Embryonic facial prominence (tissue), 1 donor: ENCODE measurements around the gene ELOVL3.

Experiments used
- DNase-seq: peaks from one replicate; pipeline ENCODE4 v3.0.0-alpha.2; 2016; ENCODE audit errors: extremely low spot score

The ELOVL3 gene

DNA sequence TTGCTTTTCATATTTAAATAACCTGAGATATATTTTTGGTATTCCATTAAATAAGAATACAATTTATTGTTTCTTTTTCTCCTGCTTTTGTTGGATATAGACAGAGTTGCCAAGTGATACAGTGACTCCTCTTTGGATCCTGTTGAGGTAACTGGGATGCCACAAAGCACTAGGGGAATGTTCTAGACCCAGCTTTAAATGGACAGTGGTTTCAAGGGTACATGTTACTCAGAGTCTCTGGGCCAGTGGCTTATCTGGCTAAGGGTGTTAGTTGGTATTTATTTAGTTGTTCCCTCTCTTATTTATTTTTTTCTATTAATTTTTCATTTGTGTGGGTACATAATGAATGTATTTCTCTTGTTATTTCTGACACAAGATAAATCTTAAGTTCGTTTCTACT lies 28.3 kb downstream of the ELOVL3 start:
- no peak for DNase-seq

DNA sequence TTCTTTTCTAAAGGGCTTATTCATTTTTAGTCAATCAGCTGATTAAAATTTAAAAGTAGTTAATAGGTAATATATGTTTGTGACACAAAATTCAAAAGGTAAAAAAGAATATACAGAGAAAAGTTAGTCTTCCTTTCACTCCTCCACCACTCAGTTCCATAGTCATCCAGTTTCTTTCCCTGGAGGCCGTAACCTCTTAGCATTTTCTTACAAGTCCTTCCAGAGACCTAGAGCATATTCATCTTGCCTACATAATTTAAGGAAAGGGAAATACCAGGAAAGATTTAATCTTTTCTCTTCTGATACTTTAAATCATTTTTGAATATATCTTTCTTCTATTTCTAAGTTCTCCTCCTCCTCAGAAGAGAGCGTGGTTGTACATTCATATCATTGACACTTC lies 29.3 kb downstream of the ELOVL3 start:
- no peak for DNase-seq

DNA sequence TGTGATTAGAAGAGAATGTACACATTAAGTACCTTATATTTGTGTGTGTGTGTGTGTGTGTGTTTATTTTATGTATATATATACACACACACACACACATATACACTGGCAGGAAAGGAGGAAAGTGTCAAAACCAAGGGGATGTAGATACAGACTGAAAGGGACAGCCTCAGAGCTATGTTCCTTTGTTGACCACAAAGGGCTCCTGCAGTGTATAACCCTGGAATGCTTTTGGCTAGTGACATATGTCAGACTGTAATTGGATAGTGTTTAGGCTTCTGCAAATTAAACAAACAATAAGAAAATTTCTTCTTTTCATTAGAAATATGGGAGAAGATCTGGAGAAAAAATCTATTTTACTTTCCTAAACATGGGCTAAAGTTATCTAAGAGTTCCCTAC lies 35.1 kb downstream of the ELOVL3 start:
- DNase-seq = no peak

DNA sequence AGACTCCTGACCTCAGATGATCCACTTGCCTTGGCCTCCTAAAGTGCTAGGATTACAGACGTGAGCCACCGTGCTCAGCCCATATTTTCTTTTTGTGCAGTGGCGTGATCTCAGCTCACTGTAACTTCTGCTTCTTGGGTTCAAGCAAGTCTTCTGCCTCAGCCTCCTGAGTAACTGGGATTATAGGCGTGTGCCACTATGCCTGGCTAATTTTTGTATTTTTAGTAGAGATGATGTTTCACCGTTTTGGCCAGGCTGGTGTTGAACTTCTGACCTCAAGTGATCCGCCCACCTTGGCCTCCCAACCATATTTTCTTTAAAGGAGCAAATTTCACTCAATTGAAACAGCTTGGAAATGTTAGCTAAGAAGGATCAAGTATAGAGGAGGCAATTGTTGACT lies 35.7 kb downstream of the ELOVL3 start:
- no peak for DNase-seq

DNA sequence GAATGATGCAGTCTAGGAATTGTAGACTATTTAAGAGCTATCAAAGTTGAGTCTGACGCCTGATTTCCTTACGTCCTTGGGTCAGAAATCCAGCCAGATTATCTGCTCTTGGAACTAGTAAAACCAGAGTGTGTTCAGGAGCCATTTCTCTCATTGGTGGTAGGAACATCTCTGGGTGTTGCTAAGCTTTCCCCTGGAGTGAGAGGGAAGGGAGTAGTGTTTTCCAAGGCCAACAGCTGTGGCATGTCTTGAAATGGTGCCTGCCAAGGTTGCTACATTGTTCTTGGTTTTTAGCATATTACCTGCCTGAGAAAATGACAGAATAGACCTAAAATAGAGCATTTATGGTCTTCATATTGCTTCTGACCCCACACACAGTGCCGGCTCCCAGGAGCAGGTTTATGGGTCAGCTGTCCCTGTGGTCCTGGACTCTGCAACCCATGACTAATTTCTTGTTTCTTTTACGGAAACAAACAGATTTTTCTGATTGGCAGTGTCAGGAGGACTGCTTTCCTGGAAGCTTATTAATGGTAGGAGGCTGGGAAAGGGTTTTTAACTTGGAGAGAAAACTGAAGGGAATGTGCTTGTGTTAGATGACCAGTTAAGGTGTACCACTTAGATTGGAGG lies 36.8 kb downstream of the ELOVL3 start:
- DNase-seq = no peak

DNA sequence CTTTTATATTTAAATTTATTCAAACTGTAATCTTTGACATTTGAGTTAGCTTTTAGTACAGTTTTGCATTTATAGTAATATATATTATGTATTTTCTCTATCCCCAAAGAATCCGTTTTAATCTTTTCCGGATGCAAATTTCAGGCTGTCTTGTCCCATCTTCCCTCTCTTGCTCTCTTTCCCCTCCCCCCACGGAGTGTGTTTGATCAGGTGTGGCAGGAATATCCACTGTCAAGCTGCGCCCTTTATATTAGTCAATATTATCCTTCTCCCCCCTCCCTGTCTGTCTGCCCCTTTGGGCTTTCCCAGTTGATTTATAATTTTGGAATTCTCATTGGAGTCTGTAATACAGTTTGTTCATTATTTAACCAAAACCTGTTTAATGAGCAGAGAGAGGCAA lies 38.3 kb downstream of the ELOVL3 start:
- DNase-seq = no peak

DNA sequence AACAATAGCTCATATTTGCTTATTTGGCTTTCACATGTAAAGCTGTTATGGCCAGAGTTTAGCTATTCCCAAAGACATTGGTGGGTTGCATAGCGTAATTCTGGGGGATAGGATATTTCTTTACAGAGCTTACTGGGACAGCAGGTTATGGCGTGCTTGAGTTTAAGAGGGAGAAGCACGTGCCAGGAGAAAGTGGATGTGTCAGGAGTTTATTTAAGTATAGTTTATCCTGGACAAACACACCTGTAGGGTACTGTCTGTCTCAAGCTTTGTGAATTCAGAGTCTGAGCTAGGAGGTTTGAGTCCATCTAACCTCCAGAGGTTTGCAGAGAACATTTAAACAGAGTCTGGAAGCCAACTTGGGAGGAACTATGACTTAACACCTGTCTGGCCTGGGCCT lies 40.6 kb downstream of the ELOVL3 start:
- DNase-seq = no peak

DNA sequence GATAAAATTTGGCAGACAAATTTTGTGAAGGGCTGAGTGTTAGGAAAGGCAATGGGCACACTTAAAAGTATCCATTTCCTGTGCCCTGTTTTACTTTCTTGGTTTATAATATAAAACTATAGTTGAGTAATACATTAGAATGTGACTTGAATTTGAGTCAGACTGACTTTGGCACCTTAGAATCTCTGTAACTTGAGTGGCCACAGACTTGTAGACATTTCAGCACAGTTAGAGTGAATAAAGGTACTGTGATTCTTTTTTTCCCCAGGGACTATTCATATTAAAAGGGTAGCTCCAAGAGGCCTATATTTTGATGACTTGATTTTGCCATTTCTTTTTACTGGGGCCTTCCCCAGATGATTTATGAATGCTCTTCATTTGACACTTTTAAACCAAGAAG lies 41.6 kb downstream of the ELOVL3 start:
- DNase-seq = no peak

DNA sequence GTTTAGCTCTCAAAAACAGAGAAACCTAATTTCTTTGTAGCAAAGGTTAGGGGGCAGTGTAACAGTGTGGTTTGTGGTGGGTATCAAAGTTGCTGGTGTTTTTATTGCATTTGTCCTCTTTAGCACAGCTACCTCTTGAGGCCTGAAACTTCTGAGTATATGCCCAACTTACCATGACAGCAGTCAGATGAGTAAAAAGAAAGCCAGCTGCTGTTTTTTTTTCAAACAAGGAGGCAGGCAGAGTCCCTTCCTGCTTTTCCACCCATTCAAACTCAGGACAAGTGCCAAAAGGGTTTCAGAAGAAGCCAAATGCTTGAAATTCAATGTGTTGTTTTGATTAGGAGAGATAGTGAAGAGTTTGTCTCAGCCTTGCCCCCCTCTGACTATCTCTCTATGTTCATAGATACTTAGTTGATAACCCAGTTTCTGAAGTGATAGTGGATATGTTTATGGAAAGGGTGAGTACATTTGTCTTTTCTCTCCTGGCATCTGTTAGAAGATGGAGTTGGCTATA lies 42.3 kb downstream of the ELOVL3 start:
- DNase-seq = no peak

DNA sequence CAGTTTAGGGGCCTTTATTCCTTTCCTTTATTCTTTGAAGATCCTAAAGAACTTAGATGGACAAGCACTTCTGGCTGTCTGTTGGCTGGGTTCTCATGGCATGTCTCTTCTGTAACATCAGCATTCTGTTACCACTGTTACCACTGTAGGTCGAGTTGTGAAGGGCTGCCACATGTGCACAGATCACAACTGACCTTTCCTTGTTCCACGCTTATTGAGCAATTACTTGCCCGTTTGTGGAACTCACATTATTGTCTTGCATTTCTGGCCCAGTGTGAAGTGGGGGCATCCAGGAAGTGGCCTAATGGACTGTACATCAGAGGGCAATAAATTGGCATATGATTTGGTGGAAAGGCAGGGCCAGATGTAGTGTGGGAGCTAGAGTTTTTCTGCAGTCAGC lies 42.9 kb downstream of the ELOVL3 start:
- DNase-seq = no peak

DNA sequence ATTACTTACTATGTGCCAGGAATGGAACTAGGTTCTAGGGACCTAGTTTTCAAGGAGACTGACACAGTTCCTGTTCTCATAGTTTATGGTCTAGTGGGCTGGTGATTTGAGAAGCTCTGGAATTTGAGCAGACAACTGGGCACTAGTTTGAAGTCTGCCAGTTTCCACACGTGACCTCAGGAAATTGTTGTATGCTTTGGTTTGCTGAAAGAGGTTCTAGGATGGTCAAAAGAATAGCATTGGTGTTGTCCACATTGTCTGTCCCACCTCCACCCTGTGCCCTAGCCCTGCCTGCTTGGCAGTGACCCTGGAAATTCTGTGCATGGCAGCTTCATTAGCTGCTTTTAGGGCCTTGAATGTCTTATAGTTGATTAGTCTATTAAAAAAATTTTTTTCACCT lies 48.0 kb downstream of the ELOVL3 start:
- no peak for DNase-seq

DNA sequence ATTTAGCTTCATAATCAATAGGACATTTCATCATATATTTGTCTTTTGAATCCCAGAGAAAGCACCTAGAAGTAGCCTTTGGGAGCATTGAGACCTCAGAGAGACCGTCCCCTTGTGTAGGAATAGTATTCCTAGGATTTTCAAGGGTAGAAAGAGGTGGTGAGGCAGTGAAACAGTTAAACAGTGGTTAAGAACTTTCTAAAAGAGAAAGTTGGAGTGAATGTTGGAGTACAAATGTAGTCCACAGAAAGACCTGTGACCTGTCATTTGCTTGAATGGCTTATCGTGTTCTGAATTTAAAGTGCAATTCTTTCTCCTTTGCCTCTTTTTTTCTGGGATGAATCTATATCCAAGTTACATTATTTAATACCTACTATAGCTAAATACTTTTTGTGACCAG lies 49.2 kb downstream of the ELOVL3 start:
- DNase-seq = no peak

DNA sequence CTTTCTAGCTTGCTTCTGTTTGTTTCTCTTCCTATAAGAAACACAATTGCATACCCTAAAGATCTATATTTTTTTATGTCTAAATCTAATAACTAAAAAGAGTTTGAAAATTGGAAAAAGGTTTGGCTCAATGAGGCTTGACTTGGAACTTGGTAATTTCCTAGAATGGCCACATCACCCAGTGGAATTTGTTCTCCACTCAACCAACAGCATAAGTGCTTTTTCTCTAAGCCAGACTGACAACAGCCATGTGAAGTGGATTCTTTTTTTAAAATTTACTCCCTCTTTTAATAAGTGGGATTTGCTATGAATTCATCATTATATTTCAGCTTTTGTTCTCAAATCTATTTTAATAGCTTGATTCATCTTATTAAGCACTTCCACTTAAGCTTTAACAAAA lies 53.0 kb downstream of the ELOVL3 start:
- DNase-seq = no peak
